Activated CD4-positive, alpha-beta T cell treated with anti-CD3 and anti-CD28 coated beads, Interleukin-2, amount 10 ng/mL, durations not matched to agents 24 days and 14 days (primary cell): ENCODE data around the gene GPR150. TPM values are rescaled to one million over a fixed set of nuclear protein-coding genes. Genes with fewer than 3 reads are reported as not detected.

ENCODE experiments used
- DNase-seq: peaks from one replicate; pipeline ENCODE4 v3.0.0; 2022
- H3K27ac Mint-ChIP-seq: one replicate; pipeline ENCODE4 v1.8.0; 2022; ENCODE audit warnings: mild to moderate bottlenecking, mixed read lengths
- H3K27me3 Mint-ChIP-seq: one replicate; pipeline ENCODE4 v1.8.0; 2022; ENCODE audit warnings: mixed read lengths
- H3K36me3 Mint-ChIP-seq: one replicate; pipeline ENCODE4 v1.8.0; 2022; ENCODE audit warnings: low read depth, mild to moderate bottlenecking, mixed read lengths
- H3K4me1 Mint-ChIP-seq: one replicate; pipeline ENCODE4 v1.8.0; 2021; ENCODE audit warnings: mixed read lengths
- H3K4me3 Mint-ChIP-seq: one replicate; pipeline ENCODE4 v1.8.0; 2022; ENCODE audit warnings: mild to moderate bottlenecking, moderate library complexity, mixed read lengths
- H3K9me3 Mint-ChIP-seq: one replicate; pipeline ENCODE4 v1.8.0; 2021; ENCODE audit warnings: mixed read lengths
- intact Hi-C: fragments of 100-400 bp; cut with micrococcal nuclease; formaldehyde crosslinking; loops from one replicate; pipeline ENCODE4 v1.15.1; 2023
- total RNA-seq: library from RNA; stranded (reverse); gene quantifications from 2 replicates; pipeline ENCODE4 v1.2.3, GENCODE V29; 2022

GPR150 gene
- total RNA-seq, 1 donor from 2014 or later, result 0.56 TPM

DNA sequence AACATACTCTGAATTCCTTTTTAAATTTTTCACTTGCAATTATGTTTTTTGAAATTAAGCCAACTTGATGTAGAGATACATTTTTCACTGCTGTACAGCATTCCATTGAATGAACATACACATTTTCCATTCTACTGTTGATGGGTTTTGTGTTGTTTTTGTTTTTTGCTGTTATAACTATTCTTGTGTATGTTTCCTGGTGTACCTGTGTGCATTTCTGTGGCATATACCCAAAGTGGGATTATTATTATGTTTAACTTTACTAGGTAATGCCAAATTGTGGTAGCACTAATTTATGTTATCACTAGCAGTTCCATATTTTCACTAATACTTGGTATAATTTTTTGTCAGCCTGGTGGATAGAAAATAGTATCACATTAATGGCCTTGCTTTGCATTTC lies 29.4 kb downstream of the GPR150 start:
- intact Hi-C loops, result loop anchor here (5.0 to 10.0 kb wide), 4 partner anchors 278 to 888 kb away; no protein-coding TSS in a partner anchor
- no peak for DNase-seq
- H3K4me3 Mint-ChIP-seq, result no peak overlapping the region
- H3K4me1 Mint-ChIP-seq, result peaks cover 29% of the 10 kb centered on the region
- H3K27me3 Mint-ChIP-seq, result no peaks in the 10 kb centered on the region
- no peaks in the 10 kb centered on the region for H3K9me3 Mint-ChIP-seq
- H3K27ac Mint-ChIP-seq, result no peak overlapping the region
- no peaks in the 10 kb centered on the region for H3K36me3 Mint-ChIP-seq

DNA sequence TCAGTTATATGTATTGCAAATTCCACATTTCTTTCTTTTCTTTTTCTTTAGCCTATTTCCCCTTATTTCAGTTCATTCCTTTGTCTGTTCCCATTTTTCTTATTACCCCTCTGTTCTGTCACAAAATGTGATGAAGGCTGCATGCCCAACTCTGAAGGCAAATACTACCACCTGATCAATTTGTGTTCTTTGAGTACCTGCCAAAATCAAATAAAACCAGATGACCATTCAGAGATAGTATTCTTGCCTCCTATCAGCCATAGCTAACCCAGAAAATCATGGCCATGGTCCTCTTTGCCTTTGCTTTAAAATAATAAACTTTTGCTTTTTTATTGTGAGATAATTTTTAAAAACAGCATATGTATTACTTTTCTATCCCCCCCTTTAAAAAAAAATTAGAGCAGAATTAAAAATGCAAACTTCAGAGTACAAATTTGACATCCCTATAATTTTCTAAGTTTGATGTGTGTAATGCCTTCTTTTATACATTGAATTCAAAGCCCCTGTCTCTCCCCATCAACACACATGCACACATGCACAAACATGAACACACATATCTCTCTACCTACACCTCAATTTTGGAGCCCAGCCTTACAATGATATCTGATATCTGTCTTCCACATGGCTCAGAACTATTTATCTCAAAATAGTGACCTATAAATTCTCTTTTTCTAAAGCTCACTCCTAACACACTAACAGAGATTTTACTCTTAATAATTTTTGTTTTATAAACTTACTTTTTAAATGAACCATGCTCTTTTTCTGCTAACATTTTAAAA lies 30.1 kb downstream of the GPR150 start:
- no peak for DNase-seq
- no peaks in the 10 kb centered on the region for H3K27me3 Mint-ChIP-seq
- no peak overlapping the region for H3K4me3 Mint-ChIP-seq
- no peaks in the 10 kb centered on the region for H3K36me3 Mint-ChIP-seq
- H3K9me3 Mint-ChIP-seq, result no peaks in the 10 kb centered on the region
- intact Hi-C loops, result loop anchor here (5.0 to 10.0 kb wide), 4 partner anchors 277 to 887 kb away; no protein-coding TSS in a partner anchor
- H3K4me1 Mint-ChIP-seq, result peaks cover 25% of the 10 kb centered on the region
- H3K27ac Mint-ChIP-seq, result no peak overlapping the region

DNA sequence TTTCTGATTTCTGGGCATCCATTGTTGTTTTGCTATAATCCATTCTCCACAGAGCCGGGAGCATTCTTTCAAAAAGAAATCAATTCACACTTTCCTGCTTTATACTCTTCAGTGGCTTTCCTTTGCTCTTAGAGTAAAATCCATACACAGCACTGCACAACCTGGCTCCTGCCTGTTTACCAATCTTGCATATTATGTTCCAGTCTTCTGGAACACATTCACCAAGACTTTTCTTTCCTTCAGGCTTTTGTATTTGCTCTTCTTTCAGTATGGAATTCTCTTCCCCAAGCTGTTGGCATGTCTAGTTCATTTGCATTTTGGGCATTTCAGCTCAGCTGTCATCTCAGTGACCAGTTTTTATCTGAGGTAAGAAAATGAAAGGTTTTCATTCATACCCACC lies 33.0 kb downstream of the GPR150 start:
- Mint-ChIP-seq H3K36me3 (no peaks in the 10 kb centered on the region), H3K27me3 (no peaks in the 10 kb centered on the region), H3K9me3 (no peaks in the 10 kb centered on the region), H3K4me3 (no peak overlapping the region), H3K4me1 (peaks cover 14% of the 10 kb centered on the region), H3K27ac (no peak overlapping the region)
- peak; percentile 41 for DNase-seq
- intact Hi-C loops, result no loop called here

DNA sequence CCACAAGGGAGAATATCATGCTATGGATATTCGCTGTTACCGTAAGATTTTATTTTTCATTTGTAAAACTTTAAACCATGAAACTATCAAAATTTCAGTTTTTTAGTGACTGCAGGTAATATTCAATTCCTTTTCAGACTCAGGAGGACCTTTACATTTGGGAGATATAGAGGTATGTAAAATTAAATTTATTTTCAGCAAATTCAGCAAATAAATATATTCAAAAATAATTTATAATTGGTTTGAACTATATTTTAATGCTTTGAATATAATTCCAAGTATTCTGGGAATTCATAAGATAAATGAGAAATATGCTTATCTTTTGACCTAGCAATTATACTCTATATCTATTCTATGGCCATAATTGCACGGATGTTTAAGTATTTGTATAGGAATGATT lies 34.3 kb downstream of the GPR150 start:
- no peaks in the 10 kb centered on the region for H3K9me3 Mint-ChIP-seq
- no peak for DNase-seq
- no peak overlapping the region for H3K27ac Mint-ChIP-seq
- intact Hi-C loops, result no loop called here
- no peaks in the 10 kb centered on the region for H3K36me3 Mint-ChIP-seq
- H3K27me3 Mint-ChIP-seq, result no peaks in the 10 kb centered on the region
- H3K4me3 Mint-ChIP-seq, result no peak overlapping the region
- peaks cover 9% of the 10 kb centered on the region for H3K4me1 Mint-ChIP-seq

DNA sequence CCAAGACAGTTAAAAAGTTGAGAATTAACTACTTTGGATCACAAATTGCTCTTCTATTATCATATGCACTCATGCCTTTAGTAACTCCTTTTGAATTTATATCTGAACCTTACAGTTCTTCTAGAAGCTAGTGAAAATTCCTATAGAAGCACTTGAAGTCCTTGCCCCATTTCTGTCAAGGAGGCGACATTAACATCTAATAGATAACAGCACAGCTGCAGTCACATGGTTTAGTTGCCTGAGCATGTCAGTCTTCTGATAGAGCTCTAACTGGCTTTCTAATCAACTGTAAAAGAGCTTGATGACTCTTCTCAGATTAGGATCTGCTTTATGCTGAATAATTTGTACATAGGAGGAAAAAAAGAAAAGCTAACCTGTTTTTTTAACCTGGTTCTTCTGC lies 35.7 kb downstream of the GPR150 start:
- DNase-seq, result peak; percentile 27
- no peaks in the 10 kb centered on the region for H3K9me3 Mint-ChIP-seq
- intact Hi-C loops, result no loop called here

DNA sequence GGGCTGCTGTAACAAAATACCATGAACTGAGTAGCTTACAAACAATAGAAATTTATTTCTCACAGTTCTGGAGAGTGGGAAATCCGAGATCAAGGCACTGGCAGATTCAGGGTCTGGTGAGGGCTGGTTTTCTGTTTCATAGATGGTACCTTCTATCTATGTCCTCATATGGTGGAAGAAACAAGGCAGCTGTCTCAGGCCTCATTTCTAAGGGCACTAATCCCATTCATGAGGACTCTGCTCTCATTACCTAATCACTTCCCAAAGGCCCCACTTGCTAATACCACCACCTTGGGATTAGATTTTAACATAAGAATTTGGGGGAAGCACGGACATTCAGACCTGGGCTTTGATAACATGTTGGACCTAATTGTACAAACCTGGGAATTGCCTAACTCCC lies 40.2 kb downstream of the GPR150 start:
- Mint-ChIP-seq H3K27ac (no peak overlapping the region), H3K27me3 (peaks cover 9% of the 10 kb centered on the region), H3K36me3 (no peaks in the 10 kb centered on the region), H3K4me1 (peaks cover 2% of the 10 kb centered on the region), H3K4me3 (no peak overlapping the region), H3K9me3 (no peaks in the 10 kb centered on the region)
- intact Hi-C loops, result no loop called here
- DNase-seq, result peak; percentile 27

More for the DNA sequence above, 35.7 kb downstream of the GPR150 start:
- no peaks in the 10 kb centered on the region for H3K36me3 Mint-ChIP-seq
- peaks cover 2% of the 10 kb centered on the region for H3K4me1 Mint-ChIP-seq
- H3K4me3 Mint-ChIP-seq, result no peak overlapping the region
- no peaks in the 10 kb centered on the region for H3K27me3 Mint-ChIP-seq
- H3K27ac Mint-ChIP-seq, result no peak overlapping the region

DNA sequence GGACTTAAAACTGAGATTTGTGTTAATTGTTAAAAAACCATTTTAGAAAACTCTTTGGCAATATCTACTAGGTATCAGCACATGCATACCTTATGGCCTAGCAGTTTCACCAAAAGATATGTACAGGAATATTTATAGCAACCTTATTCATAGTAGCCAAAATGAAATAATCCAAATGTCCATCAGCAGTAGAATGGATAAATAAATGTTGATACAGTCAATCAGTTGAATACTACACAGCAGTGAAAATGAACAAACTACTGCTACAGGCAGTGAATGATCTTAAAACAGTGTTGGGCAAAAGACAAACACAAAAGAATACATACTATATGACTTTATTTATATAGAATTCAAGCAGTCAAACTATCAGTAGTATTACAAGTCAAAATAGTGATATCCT lies 43.1 kb downstream of the GPR150 start:
- Mint-ChIP-seq H3K27ac (no peak overlapping the region), H3K4me1 (peaks cover 2% of the 10 kb centered on the region), H3K27me3 (peaks cover 13% of the 10 kb centered on the region), H3K36me3 (no peaks in the 10 kb centered on the region), H3K4me3 (no peak overlapping the region), H3K9me3 (no peaks in the 10 kb centered on the region)
- intact Hi-C loops, result no loop called here
- DNase-seq, result no peak

DNA sequence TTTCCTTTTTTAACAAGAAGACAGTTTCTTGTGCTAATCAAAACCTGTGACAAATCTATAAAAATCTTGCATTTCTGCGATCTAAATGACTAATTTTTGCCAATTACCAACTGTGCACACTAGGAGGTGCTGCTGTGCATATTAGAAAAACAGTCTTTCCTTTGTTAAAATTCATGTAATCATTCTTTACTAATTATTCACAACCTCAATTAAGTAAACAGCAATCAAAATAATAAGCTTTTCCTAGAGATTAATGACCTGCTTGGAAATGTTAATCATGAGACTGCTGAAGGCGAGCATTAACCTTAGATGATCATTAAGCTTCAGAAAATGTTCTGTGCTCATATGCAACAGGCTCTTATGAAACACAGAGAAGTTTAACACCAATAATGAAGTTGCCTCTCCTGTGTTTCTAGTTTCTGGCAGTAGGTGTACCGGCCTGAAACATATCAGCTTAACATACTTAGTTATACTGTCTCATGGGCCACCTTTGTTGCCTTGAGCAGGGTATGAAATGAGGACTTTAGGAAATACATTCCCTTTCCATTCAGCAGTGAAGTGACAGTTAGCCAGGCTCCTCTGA lies 44.4 kb downstream of the GPR150 start:
- intact Hi-C loops, result loop anchor here (1.0 to 2.0 kb wide), 3 partner anchors 53 to 183 kb away; no protein-coding TSS in a partner anchor
- Mint-ChIP-seq H3K4me3 (no peak overlapping the region), H3K9me3 (no peaks in the 10 kb centered on the region), H3K4me1 (peaks cover 2% of the 10 kb centered on the region), H3K27ac (no peak overlapping the region), H3K27me3 (peaks cover 13% of the 10 kb centered on the region), H3K36me3 (no peaks in the 10 kb centered on the region)
- DNase-seq, result peak; percentile 78

DNA sequence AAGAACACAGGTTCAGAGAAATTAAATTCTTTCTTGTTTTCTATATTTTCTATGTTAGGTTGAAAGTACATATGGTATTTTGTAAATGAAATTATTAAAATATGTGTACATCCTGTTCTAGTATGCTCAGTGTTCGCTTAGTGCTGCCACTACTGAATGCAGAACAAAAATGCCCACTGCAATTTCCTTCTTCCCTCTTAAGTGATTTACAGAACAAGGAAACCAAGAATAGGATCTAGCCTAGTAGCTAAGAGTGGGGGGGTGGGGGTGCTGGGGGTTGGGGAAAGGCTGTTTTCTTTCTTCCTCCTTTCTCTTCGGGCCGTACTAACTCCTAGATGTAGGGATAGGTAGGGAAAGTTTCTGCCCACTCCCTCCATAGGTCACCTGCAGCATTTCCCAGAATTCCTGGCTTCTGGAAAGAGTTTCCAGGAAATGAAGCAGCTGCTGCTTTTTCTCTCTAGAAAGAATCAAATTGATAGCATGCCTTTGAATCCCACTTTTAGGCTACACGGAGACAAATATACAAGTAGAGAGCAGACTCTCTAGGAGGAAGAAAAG lies 47.3 kb downstream of the GPR150 start:
- peaks cover 17% of the 10 kb centered on the region for H3K27me3 Mint-ChIP-seq
- intact Hi-C loops, result no loop called here
- no peak overlapping the region for H3K27ac Mint-ChIP-seq
- H3K9me3 Mint-ChIP-seq, result no peaks in the 10 kb centered on the region
- peaks cover 2% of the 10 kb centered on the region for H3K4me1 Mint-ChIP-seq
- H3K4me3 Mint-ChIP-seq, result no peak overlapping the region
- peak; percentile 8 for DNase-seq
- no peaks in the 10 kb centered on the region for H3K36me3 Mint-ChIP-seq

DNA sequence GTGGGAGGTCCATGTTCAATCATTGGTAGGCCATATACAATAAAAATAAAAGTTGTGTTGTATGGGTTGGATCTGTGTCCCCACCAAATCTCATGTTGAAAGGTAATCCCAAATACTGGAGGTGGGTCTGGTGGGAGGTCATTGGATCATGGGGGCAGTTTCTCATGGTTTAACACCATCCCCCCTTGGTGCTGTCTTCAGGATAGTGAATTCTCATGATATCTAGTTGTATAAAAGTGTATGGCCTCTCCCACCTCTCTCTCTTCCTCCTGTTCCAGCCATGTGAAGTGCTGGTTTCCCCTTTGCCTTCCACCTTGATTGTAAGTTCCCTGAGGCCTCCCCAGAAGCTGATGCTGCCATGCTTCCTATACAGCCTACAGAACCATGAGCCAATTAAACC lies 47.8 kb downstream of the GPR150 start:
- H3K27me3 Mint-ChIP-seq, result peaks cover 16% of the 10 kb centered on the region
- H3K4me1 Mint-ChIP-seq, result peaks cover 2% of the 10 kb centered on the region
- no peaks in the 10 kb centered on the region for H3K36me3 Mint-ChIP-seq
- H3K9me3 Mint-ChIP-seq, result no peaks in the 10 kb centered on the region
- DNase-seq, result peak; percentile 25
- H3K4me3 Mint-ChIP-seq, result no peak overlapping the region
- no peak overlapping the region for H3K27ac Mint-ChIP-seq
- intact Hi-C loops, result no loop called here

DNA sequence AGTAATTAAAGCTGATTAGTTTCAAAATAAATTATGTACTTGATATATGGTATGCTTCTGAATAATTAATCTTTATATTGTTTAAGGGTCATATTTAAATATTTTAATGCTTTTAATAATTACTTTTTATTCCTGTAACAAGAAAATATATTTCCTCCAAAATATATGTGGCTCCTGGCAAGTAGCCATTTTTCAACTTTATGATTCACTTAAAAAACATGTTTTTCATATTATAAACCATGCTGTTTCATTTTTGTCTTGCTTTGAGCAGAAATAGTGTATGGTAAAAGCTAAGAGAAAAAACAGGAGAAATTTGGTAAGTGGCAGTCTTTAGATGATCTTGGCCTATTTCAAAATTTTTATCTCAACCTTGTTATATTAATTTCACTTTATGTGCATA lies 48.3 kb downstream of the GPR150 start:
- Mint-ChIP-seq H3K36me3 (no peaks in the 10 kb centered on the region), H3K27ac (no peak overlapping the region), H3K27me3 (peaks cover 19% of the 10 kb centered on the region), H3K4me3 (no peak overlapping the region), H3K4me1 (peaks cover 2% of the 10 kb centered on the region), H3K9me3 (no peaks in the 10 kb centered on the region)
- no peak for DNase-seq
- intact Hi-C loops, result no loop called here

DNA sequence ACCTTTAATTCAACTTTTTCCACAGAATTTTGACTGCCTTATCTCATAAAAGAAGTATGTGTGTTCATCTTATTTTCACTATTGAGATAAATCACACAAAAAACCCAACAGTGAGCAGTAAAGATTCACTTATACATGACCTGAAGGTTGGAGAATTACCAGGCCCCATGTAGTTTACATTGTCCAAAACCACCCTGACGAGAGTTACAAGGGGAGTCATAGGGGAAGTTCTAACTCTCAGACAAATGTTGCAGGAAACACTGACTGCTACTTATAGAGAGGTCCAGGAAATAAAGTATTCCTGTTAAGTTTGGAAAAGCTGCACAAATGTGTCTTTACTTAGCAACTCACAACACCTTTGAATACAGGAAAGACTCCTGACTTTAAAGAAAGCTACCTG lies 48.8 kb downstream of the GPR150 start:
- Mint-ChIP-seq H3K4me3 (no peak overlapping the region), H3K36me3 (no peaks in the 10 kb centered on the region), H3K4me1 (peaks cover 2% of the 10 kb centered on the region), H3K27ac (no peak overlapping the region), H3K27me3 (peaks cover 20% of the 10 kb centered on the region), H3K9me3 (no peaks in the 10 kb centered on the region)
- intact Hi-C loops, result no loop called here
- no peak for DNase-seq

DNA sequence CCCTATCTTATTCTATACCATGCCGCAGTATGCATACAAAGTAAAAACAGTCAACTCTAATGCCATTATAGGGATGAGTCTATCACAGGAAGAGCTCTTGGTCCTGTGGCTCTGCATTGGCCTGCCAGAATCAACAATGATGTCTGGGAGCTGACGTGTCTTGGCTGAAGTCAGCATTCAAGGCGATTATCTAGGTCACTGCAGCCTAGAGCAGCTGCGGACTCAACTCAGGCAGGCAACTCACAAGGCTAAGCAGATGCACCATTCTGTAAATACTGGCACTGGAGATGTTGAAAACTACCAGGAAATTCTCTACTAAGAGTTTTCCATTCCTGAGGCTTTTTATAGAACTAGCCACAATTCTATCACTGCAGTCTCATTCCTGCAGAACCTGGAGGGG lies 49.7 kb downstream of the GPR150 start:
- H3K27ac Mint-ChIP-seq, result no peak overlapping the region
- peaks cover 20% of the 10 kb centered on the region for H3K27me3 Mint-ChIP-seq
- no peaks in the 10 kb centered on the region for H3K4me1 Mint-ChIP-seq
- DNase-seq, result no peak
- intact Hi-C loops, result no loop called here
- H3K4me3 Mint-ChIP-seq, result no peak overlapping the region
- H3K9me3 Mint-ChIP-seq, result no peaks in the 10 kb centered on the region
- H3K36me3 Mint-ChIP-seq, result no peaks in the 10 kb centered on the region

DNA sequence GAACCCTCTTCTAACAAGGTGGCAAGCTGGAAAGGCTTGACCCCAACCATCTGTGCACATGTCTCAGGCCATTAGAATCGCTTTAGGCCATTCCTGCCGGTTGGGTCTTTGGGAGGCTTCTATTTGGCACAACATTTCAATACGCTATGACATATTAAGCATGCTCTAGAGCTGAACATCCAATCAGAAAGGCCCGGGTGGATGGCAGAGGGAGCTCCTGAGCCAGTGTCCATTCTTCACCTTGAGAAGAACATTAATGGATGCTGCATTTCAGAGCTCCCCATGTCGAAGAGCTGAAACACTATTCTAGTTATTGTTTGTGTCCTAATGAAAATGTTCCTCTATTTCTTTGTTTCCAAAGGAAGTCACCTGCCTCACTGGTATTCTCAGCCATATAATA lies 50.1 kb downstream of the GPR150 start:
- intact Hi-C loops, result no loop called here
- no peak for DNase-seq
- no peak overlapping the region for H3K27ac Mint-ChIP-seq
- H3K9me3 Mint-ChIP-seq, result no peaks in the 10 kb centered on the region
- no peaks in the 10 kb centered on the region for H3K36me3 Mint-ChIP-seq
- no peak overlapping the region for H3K4me3 Mint-ChIP-seq
- peaks cover 20% of the 10 kb centered on the region for H3K27me3 Mint-ChIP-seq
- no peaks in the 10 kb centered on the region for H3K4me1 Mint-ChIP-seq
